Epidermal melanocyte (primary cell): ENCODE data around the gene NT5C3A.
"Not testable (repeated sequence)": the region's sequence is repeated elsewhere in the genome, so short reads cannot be mapped to it uniquely, and the experiment has no call there.

ENCODE experiments used
- DNase-seq: peaks from one replicate; pipeline ENCODE4 v3.0.0; 2011; ENCODE audit warnings: low spot score; ENCODE audit not compliant: insufficient read length

The NT5C3A gene

GRCh38 chr7:33062023-33062781 is at the start of gene NT5C3A:
Gene NT5C3A, minus strand, starts transcription at chr7:33062776. Its CDS starts 71 bp downstream, at chr7:33062705.
- no peak for DNase-seq

- no peak for DNase-seq
Measured at GRCh38 chr7:33111614-33112013, 49.0 kb upstream of the NT5C3A start.

GRCh38 chr7:33109758-33110238 is 47.2 kb upstream of the NT5C3A start:
- DNase-seq: no peak

GRCh38 chr7:33109005-33109757 is 46.6 kb upstream of the NT5C3A start, which contains the start of gene RP9:
Gene RP9, minus strand, starts transcription at chr7:33109404. Its CDS starts 32 bp downstream, at chr7:33109372.
- DNase-seq: no peak

- DNase-seq: no peak
Measured at GRCh38 chr7:33108554-33109004, 46.0 kb upstream of the NT5C3A start.

- DNase-seq: no peak
Measured at GRCh38 chr7:33107136-33108066, 44.8 kb upstream of the NT5C3A start.

- no peak for DNase-seq
Measured at GRCh38 chr7:33101906-33102305, 39.3 kb upstream of the NT5C3A start.

- DNase-seq: no peak
Measured at GRCh38 chr7:33100770-33101169, 38.2 kb upstream of the NT5C3A start.

GRCh38 chr7:33099154-33099940 is 36.8 kb upstream of the NT5C3A start:
- DNase-seq: no peak

- not testable (repeated sequence) for DNase-seq
Measured at GRCh38 chr7:33094745-33095275, 32.2 kb upstream of the NT5C3A start.

GRCh38 chr7:33093266-33093665 is 30.7 kb upstream of the NT5C3A start:
- no peak for DNase-seq

- DNase-seq: no peak
Measured at GRCh38 chr7:33091641-33092191, 29.1 kb upstream of the NT5C3A start.

GRCh38 chr7:33091111-33091531 is 28.5 kb upstream of the NT5C3A start:
- no peak for DNase-seq

GRCh38 chr7:33089142-33089541 is 26.6 kb upstream of the NT5C3A start:
- no peak for DNase-seq

GRCh38 chr7:33087858-33088257 is 25.3 kb upstream of the NT5C3A start:
- no peak for DNase-seq

- no peak for DNase-seq
Measured at GRCh38 chr7:33087356-33087755, 24.8 kb upstream of the NT5C3A start.

GRCh38 chr7:33079763-33080690 is 17.5 kb upstream of the NT5C3A start:
- no peak for DNase-seq

- DNase-seq: no peak
Measured at GRCh38 chr7:33079096-33079495, 16.5 kb upstream of the NT5C3A start.

GRCh38 chr7:33076737-33077136 is 14.2 kb upstream of the NT5C3A start:
- DNase-seq: no peak
